NCI-H2227 treated with DMSO at 0.1 percent for 48 hours (cell line): ENCODE data around the gene PPAN.

Experiments
- DNase-seq: peaks from one replicate; lab custom pipeline; 2025; lab: John Stamatoyannopoulos, UW

The PPAN gene

DNA sequence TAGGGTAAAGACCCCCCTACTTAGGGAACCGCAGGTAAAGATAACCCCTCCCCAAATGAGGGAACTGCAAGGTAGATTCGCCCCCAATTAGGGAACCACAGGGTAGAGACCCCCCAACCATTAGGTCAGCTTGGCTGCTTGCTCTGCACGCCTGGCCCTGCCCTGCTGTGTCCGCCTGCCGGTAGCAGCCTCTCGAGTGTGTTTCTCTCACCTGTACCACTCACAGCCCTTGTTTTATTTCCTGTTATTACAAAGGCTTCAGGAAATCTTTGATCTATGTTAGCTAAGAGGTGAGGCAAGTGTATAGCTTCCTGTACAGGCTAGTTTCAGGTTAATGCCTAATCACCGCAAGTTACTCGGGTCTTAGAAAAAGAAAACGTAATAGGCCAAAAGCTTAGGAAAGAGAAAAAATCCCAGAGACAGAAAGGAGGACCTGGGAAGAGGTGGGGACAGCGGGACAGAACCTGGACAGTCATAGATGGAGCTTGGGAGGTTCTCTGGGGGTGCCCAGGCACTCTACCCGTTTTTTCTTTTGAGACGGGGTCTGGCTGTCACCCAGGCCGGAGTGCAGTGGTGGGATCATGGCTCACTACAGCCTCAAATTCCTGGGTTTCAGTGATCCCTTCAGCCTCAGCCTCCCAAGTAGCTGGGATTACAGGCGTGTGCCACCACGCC lies 36.7 kb downstream of the PPAN start:
- DNase-seq = no peak

GRCh38 chr19:10143681-10144080 lies 37.5 kb downstream of the PPAN start:
- DNase-seq = no peak

GRCh38 chr19:10144361-10144760 lies 38.2 kb downstream of the PPAN start:
- DNase-seq = no peak

- no peak for DNase-seq
Measured at GRCh38 chr19:10145031-10145430, 38.9 kb downstream of the PPAN start.

DNA sequence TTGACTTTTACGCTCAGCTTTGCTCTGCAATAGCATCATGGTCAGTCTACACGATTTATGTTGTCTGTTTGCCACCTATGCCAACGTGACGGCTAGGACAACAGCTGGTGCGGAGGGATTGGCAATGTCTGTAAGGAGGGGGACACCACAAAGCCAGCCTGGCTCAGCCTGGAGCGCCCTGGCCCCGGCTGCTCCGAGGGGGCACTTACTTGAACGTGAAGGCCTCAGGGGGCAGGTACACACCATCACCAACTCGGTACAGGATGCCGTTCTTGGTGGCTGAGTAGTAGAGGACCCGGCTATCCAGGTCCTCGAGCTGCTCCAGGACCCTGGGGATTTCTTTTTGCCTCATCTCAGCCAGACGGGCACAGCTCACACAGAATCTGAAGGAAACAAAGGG lies 40.0 kb downstream of the PPAN start:
- DNase-seq = no peak

DNA sequence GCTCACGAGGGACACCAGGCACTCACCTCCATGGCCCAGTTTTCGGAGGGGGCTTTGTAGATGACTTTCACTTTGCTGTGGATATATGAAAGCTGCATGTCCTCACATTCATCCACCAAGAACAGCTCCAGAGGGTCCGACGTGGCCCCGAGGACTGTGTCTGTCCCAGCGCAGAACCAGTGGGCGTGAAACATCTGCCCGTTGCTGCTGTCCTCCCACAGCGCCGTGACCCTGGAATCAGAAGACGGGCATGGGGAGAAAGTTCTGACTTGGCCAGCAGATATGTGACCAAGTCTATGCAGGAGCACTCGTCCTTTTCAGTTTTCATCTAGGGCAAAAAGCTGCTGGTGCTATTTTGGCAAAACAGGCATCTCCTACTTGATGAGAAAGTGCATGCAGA lies 43.3 kb downstream of the PPAN start:
- DNase-seq = no peak

- DNase-seq = no peak
Measured at GRCh38 chr19:10151521-10151920, 45.4 kb downstream of the PPAN start.

DNA sequence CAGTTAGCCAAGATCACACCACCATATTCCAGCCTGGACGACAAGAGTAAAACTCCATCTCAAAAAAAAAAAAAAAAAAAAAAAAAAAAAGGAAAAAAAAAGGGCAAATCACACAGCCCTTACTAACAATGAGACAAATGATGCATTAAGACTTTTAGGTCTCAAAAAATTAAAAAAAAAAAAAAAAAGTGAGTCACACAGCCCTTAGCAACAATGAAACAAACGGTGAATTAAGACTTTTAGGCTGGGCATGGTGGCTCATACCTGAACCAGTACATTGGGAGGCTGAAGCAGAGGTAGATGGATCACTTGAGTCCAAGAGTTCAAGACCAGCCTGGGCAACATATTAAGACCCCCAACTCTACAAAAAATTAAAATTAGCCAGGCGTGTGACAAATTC lies 45.9 kb downstream of the PPAN start:
- DNase-seq = no peak

DNA sequence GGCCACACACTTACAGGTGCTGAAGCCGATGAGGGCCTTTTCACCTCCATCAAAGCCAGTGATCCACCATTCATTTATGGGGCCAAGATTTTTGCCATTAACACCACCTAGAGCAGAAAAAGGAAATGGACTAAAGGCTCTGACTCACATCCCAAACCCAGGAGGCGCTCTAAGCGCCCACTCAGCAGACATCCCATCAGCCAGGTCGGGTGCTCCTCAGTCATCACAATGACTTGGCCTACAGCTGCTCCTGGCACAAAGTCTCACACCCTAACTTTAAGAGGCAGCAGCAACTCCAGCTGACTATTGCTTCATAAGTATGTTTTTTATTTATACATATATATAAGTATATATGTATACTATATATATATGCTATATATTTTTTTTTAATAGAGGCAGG lies 49.7 kb downstream of the PPAN start:
- no peak for DNase-seq

GRCh38 chr19:10158071-10158470 lies 51.9 kb downstream of the PPAN start:
- no peak for DNase-seq

DNA sequence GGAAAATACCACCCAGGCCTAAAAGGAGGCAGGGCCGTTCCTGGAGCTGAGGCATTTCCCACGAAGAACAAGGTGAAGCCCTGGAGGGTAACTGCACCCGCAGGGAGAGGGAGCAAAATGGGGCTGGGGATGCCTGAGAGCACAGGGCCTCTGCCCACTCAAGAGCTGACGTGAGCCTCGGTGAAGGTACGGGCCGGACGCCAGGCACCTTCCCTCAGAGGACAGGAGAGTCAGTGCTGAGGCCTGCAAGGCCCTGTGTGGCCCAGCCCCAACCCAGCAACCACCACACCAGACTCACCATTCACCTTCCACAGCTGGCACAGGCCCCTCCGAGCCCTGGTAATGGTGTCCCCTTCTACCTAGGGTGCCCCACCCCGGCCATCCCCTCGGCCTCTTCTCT lies 52.3 kb downstream of the PPAN start:
- DNase-seq = no peak

GRCh38 chr19:10159610-10160009 lies 53.4 kb downstream of the PPAN start:
- no peak for DNase-seq
